Germinal center (tissue), 1 donor: ENCODE data around the gene ROBO2.

Source experiments
- DNase-seq: peaks from one replicate; pipeline ENCODE4 v3.0.0; 2012; ENCODE audit warnings: mixed read lengths, low spot score

Gene ROBO2

GRCh38 chr3:77412021-77412438, 372.1 kb downstream of the ROBO2 start:
- no peak for DNase-seq

GRCh38 chr3:77412584-77412983, 372.7 kb downstream of the ROBO2 start:
- no peak for DNase-seq

GRCh38 chr3:77414881-77415280, 375.0 kb downstream of the ROBO2 start:
- DNase-seq: no peak

GRCh38 chr3:77420336-77420735, 380.4 kb downstream of the ROBO2 start:
- DNase-seq: no peak

- no peak for DNase-seq
Measured at GRCh38 chr3:77421916-77422315, 382.0 kb downstream of the ROBO2 start.

GRCh38 chr3:77426531-77426930, 386.6 kb downstream of the ROBO2 start:
- no peak for DNase-seq

GRCh38 chr3:77427528-77427927, 387.6 kb downstream of the ROBO2 start:
- no peak for DNase-seq

- DNase-seq: no peak
Measured at GRCh38 chr3:77436908-77437307, 397.0 kb downstream of the ROBO2 start.

- DNase-seq: no peak
Measured at GRCh38 chr3:77446084-77446483, 406.2 kb downstream of the ROBO2 start.

- DNase-seq: no peak
Measured at GRCh38 chr3:77446761-77447160, 406.9 kb downstream of the ROBO2 start.

- DNase-seq: no peak
Measured at GRCh38 chr3:77449459-77450350, 409.8 kb downstream of the ROBO2 start.

- DNase-seq: no peak
Measured at GRCh38 chr3:77456431-77456830, 416.5 kb downstream of the ROBO2 start.

GRCh38 chr3:77456906-77457305, 417.0 kb downstream of the ROBO2 start:
- DNase-seq: no peak

- DNase-seq: no peak
Measured at GRCh38 chr3:77459926-77460325, 420.0 kb downstream of the ROBO2 start.

- DNase-seq: no peak
Measured at GRCh38 chr3:77460326-77460725, 420.4 kb downstream of the ROBO2 start.

- DNase-seq: no peak
Measured at GRCh38 chr3:77462951-77463350, 423.1 kb downstream of the ROBO2 start.

- no peak for DNase-seq
Measured at GRCh38 chr3:77464111-77464688, 424.3 kb downstream of the ROBO2 start.

GRCh38 chr3:77466562-77467115, 426.7 kb downstream of the ROBO2 start:
- no peak for DNase-seq

- DNase-seq: no peak
Measured at GRCh38 chr3:77467702-77468625, 428.1 kb downstream of the ROBO2 start.

- DNase-seq: no peak
Measured at GRCh38 chr3:77468626-77469020, 428.7 kb downstream of the ROBO2 start.

- no peak for DNase-seq
Measured at GRCh38 chr3:77475507-77475906, 435.6 kb downstream of the ROBO2 start.

GRCh38 chr3:77479021-77479420, 439.1 kb downstream of the ROBO2 start:
- DNase-seq: no peak
